Cardiac muscle cell (in vitro differentiated cells and primary cell): Measurements from ENCODE around the gene ST6GALNAC3. TPM values are rescaled to one million over a fixed set of nuclear protein-coding genes. Genes with fewer than 3 reads are reported as not detected.

Source experiments
- DNase-seq, 2 donors: peaks; one replicate each; pipeline versions ENCODE4 v3.0.0 to v3.0.0-alpha.2; 2010 to 2017; ENCODE audit warnings: low read depth in 1 of 2, low spot score in 1 of 2
- H3K27ac ChIP-seq: fragments of 200-600 bp; sonication (generic); 2 replicates; pipeline ENCODE4 v1.5.1; 2016
- H3K27me3 ChIP-seq: fragments of 200-600 bp; sonication (generic); 2 replicates; pipeline ENCODE4 v1.6.0; 2016; ENCODE audit warnings: control low read depth
- H3K36me3 ChIP-seq: fragments of 200-600 bp; sonication (generic); 2 replicates; pipeline ENCODE4 v1.5.1; 2016; ENCODE audit warnings: control low read depth
- H3K4me1 ChIP-seq: fragments of 200-600 bp; sonication (generic); 2 replicates; pipeline ENCODE4 v1.8.1; 2017; ENCODE audit warnings: low read depth, mild to moderate bottlenecking, mixed run types
- H3K4me3 ChIP-seq: fragments of 200-600 bp; sonication (generic); 2 replicates; pipeline ENCODE4 v1.5.1; 2016; ENCODE audit warnings: mild to moderate bottlenecking
- H3K9me3 ChIP-seq: fragments of 200-600 bp; sonication (generic); 2 replicates; pipeline ENCODE4 v1.5.1; 2017; ENCODE audit warnings: low read depth, mild to moderate bottlenecking, control low read depth
- CTCF ChIP-seq: IDR thresholded peaks from 2 replicates; pipeline ENCODE4 v1.5.1; 2012; ENCODE audit warnings: low read depth, mild to moderate bottlenecking, low read length
- polyA plus RNA-seq: library from polyadenylated mRNA; unstranded; fragments of >200 nt; fragmentation: Nextera tagmentation; extraction: Ambion mirVana; gene quantifications from 2 replicates; pipeline ENCODE4 v1.2.1, GENCODE V29; 2016
- total RNA-seq: library from RNA; depleted of rRNA; stranded (reverse); fragments of >200 nt; gene quantifications from 2 replicates; pipeline ENCODE4 v1.2.3, GENCODE V29; 2016

ST6GALNAC3 gene
- total and polyA plus RNA-seq, 2 experiments from 2014 or later: 10.4 to 14.8 TPM

GRCh38 chr1:76086109-76086508 lies 11.6 kb downstream of the ST6GALNAC3 start:
- no peak for TF ChIP-seq CTCF
- peaks cover 13% of the 10 kb centered on the region for H3K4me1 ChIP-seq
- no peak overlapping the region for H3K27ac ChIP-seq
- no peaks in the 10 kb centered on the region for H3K27me3 ChIP-seq
- H3K36me3 ChIP-seq: no peaks in the 10 kb centered on the region
- no peak for DNase-seq
- H3K9me3 ChIP-seq: no peaks in the 10 kb centered on the region
- H3K4me3 ChIP-seq: no peak overlapping the region

- Histone ChIP-seq H3K4me3 (no peak overlapping the region), H3K9me3 (no peaks in the 10 kb centered on the region), H3K27ac (no peak overlapping the region), H3K36me3 (no peaks in the 10 kb centered on the region), H3K27me3 (no peaks in the 10 kb centered on the region), H3K4me1 (peaks cover 13% of the 10 kb centered on the region)
- no peak for TF ChIP-seq CTCF
- DNase-seq: no peak
These were observed 12.1 kb downstream of the ST6GALNAC3 start for GRCh38 chr1:76086597-76086996.

DNA sequence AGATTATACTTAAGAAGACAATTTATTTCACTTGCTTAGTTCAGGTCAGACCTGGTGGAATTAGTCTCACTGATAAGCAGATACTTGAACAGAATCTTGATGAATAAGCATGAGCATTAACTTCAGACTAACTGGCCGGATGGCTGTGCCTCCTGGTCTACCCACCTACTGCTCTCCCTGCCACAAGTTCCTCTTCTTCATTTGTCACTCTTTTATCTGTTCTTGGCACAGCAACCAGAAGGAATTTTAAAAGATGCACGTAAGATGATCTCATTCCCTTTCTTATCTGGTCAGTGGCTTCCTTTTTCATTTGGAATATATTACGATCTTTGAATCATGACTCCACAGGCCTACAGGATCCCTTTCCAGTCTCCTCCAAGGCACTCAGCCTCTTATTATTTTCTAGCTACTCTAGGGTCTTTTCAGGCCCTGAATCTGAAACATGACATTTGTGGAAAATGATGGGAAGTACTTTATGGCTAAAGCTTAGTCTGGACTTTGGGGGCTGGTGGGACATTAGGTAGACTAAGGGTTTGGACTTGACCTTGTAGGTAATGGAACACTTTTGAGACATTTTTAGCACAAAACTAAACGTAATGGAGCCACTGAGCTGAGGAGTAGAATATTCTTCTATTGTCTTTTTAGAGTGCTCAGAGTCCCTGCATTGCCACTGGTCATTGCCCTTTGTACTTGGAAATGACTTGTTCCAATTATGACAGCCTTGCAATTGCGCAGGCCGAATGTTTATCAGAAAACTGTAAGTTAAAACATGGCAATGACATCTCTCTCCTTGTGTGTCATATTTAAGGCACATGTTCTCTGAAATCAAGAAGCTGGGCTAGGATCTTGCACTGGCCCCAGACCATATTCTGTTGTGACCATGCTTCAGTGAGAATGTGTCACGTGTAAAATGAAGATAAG lies 16.0 kb downstream of the ST6GALNAC3 start:
- Histone ChIP-seq H3K36me3 (no peaks in the 10 kb centered on the region), H3K27ac (no peak overlapping the region), H3K4me1 (peaks cover 9% of the 10 kb centered on the region), H3K4me3 (no peak overlapping the region), H3K9me3 (no peaks in the 10 kb centered on the region), H3K27me3 (no peaks in the 10 kb centered on the region)
- TF ChIP-seq CTCF: no peak
- DNase-seq: no peak

DNA sequence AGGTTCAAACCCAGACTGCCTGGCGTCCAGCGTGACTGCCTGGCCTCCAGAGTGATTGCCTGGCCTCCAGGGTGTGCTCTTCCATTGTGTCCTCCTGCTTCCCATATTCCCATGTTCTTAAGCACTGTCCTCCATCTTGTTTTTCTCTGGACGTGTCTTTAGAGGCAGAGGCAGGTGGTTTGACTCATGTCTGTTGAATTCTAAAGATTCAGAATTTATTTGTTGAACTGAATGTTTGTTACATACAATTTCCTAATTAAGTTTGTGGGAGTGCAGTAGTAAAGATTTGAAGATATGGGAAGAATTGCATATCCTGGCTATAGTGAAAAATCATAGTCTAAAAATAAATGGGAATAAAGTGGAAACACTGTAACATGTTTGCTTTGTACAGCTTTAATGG lies 18.3 kb downstream of the ST6GALNAC3 start:
- no peak for TF ChIP-seq CTCF
- Histone ChIP-seq H3K9me3 (no peaks in the 10 kb centered on the region), H3K36me3 (no peaks in the 10 kb centered on the region)

DNA sequence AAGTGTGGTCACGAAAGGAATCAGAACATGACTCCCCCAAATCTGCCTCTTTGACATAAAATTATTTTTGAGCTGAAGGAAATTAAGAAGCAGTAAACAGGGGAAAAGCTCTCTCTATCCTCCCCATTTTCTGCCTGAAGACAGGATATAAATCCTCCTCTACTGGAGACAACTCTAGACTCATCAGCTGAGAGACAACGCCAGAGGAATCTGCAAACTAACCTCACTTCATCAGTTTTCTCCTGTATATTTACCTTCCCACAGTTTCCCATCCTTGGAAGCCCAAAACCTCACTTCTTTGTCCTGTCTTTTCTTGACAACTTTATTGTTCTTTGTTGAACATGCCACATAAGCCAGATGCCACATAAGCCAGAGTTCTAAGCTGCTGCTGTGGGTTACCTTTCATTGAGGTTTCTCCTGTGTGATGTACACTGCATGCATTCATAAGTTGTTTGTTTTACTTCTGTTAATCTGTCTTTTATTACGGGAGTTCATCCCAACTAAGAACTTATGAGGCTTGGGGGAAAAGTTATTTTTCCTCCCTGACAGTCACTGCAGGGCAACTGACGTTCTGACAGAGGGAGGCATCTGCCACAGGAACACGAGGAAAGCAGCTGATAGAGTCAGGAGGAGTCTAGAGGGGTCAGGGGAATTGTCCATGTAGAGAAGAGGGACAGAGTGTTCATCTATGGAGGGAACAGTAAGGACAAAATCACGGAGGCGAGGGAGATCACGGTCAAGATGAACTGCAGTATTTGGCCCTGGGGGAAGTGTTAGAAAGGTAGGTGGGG lies 19.2 kb downstream of the ST6GALNAC3 start:
- no peak for DNase-seq

More for the DNA sequence above, 18.3 kb downstream of the ST6GALNAC3 start:
- Histone ChIP-seq H3K27me3 (no peaks in the 10 kb centered on the region), H3K27ac (no peak overlapping the region), H3K4me1 (no peaks in the 10 kb centered on the region), H3K4me3 (no peak overlapping the region)
- DNase-seq: no peak

More for the DNA sequence above, 19.2 kb downstream of the ST6GALNAC3 start:
- Histone ChIP-seq H3K36me3 (no peaks in the 10 kb centered on the region), H3K27ac (no peak overlapping the region), H3K4me3 (no peak overlapping the region), H3K4me1 (no peaks in the 10 kb centered on the region), H3K9me3 (no peaks in the 10 kb centered on the region), H3K27me3 (no peaks in the 10 kb centered on the region)
- TF ChIP-seq CTCF: no peak
